Suppressor macrophage treated with lipopolysaccharide for 4 hours (primary cell): ENCODE data around the gene KRT27.
"Not testable (repeated sequence)": the region's sequence is repeated elsewhere in the genome, so short reads cannot be mapped to it uniquely, and the experiment has no call there.

Experiments
- DNase-seq: peaks from one replicate; pipeline ENCODE4 v3.0.0-alpha.2; 2020

KRT27 gene

GRCh38 chr17:40782450-40782849 is at the start of gene KRT27:
Gene KRT27 (minus strand): TSS chr17:40782550. CDS start chr17:40782493, 57 bp downstream.
- no peak for DNase-seq

GRCh38 chr17:40830085-40830776 is 47.9 kb upstream of the KRT27 start:
- DNase-seq: no peak

- no peak for DNase-seq
Observed at GRCh38 chr17:40828454-40829044, 46.2 kb upstream of the KRT27 start.

DNA sequence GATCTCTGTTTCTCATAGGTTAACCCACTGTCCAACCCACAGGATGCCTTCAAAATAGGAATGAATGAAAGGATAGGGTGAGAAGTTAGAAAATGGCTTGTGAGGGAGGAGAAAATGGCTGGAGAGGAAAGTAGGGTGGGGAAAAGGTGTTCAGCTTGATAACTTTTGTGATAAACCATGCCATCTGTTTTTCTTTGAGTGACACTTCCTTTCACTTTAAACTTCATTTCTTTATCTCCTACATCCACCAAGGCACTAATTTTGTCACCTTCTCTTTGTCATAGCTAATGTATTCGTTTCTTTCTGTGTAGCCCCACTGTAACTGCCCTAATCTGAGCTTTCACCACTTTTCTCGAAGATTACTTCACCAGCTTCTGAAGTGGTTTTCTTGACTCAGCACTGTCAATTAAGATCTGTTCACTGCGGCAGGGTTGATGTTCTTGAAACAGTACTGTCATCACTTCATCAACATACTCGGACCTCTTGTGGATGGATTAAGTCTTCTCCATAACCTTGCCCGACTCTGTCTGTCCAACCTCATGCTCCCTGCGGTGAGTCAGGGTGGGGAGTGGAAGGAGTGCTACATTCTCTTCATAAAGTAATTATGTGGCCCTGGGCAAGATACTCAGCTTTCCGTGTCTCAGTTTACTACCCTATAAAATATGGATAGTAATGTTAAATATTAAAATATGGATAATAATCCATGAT is 45.5 kb upstream of the KRT27 start:
- DNase-seq: no peak

GRCh38 chr17:40825599-40825998 is 43.2 kb upstream of the KRT27 start:
- no peak for DNase-seq

- no peak for DNase-seq
Observed at GRCh38 chr17:40824015-40824832, 41.9 kb upstream of the KRT27 start.

GRCh38 chr17:40822132-40822812 is 39.9 kb upstream of the KRT27 start, which contains the start of gene KRT10:
Gene KRT10 (minus strand): TSS chr17:40822614. CDS start chr17:40822585, 29 bp downstream.
- no peak for DNase-seq

DNA sequence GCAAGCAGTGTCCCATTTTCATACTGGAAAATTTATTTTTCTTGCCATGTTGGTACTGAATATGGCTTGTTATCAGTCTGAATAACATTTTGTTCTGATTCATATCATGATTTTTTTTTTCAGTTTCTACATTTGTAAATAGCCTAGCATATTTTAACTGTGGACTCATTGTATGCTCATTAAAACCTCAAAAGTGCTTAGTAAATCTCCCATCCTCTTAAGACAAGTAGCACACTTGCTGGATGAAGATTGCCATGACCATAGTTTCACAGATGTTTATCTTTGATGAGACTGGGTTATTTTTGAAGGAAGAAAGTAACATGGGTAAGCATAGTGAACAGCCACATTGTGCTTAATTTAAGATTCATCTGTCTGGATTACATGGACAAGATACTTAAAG is 39.2 kb upstream of the KRT27 start:
- DNase-seq: no peak

DNA sequence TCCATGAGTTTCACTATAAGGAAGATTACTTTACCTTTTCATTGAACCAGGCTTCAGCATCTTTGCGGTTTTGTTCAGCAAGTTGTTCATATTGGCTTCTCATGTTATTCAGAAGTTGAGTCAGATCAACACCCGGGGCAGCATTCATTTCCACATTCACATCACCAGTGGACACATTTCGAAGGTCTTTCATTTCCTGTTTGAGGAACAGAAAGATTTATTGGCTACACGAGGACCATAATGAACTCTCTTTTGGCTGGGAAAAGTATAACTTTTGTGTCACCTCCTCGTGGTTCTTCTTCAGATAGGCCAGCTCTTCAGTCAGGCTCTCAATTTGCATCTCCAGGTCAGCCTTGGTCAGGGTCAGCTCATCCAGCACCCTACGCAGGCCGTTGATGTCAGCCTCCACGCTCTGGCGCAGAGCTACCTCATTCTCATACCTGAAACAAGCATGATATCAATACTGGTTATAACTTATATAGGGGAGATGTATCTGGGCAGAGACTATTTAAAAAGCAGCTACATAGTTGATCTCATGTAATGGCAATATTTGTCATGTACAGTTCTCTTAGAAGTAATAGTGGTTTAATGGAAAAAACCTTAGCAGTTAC is 38.0 kb upstream of the KRT27 start:
- peak; percentile 3 for DNase-seq

- no peak for DNase-seq
Observed at GRCh38 chr17:40819528-40820125, 37.3 kb upstream of the KRT27 start.

DNA sequence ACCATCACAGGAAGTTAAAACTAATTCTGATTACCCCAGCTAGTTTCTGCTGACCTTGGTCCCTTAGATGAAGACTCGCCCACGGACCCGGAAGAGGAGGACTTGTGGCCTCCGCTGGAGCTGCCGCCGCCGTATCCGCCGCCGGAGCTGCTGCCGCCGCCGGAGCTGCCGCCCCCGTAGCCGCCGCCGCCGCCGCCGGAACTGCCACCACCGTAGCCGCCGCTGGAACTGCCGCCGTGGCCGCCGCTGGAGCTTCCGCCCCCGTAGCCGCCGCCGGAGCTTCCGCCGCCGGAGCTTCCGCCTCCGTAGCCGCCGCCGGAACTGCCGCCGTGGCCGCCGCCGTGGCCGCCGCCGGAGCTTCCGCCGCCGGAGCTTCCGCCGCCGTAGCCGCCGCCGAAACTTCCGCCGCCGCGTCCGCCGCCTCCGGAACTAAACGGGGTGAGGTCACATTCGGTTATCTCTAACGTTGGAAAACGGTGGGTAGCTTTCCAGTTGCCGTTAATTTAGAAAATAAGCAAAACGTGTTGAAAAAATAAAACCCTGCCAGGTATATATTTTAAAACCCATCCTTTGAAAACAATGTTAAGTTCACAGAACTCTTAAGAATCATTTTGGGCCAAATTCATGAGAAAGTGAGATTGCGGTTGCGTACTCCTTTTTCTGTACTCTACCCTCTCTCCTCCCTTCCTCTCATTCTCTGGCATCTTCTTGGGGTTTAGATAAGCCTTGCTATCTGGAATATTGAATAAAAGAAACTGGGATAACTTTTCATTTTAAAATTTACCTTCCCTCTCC is 36.6 kb upstream of the KRT27 start:
- peak; percentile 91 for DNase-seq

DNA sequence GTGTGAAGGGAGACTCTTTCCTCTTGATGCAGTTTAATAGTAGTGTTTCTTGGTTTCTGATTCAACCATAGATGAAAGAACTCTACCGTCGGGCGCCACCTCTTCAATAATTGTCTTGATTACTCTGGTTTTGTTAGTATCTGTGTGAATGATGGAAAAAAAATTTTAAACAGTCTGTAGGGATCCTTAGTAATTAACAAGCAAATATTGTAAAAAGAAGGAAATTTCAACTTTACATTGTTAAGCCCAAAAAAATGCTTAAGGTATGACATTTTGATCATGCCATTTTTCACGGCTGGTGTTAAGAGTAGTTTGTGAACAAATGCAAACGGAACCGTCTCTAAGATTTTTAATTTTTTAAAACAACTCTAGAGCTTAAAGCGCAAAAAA is 36.0 kb upstream of the KRT27 start:
- DNase-seq: no peak

DNA sequence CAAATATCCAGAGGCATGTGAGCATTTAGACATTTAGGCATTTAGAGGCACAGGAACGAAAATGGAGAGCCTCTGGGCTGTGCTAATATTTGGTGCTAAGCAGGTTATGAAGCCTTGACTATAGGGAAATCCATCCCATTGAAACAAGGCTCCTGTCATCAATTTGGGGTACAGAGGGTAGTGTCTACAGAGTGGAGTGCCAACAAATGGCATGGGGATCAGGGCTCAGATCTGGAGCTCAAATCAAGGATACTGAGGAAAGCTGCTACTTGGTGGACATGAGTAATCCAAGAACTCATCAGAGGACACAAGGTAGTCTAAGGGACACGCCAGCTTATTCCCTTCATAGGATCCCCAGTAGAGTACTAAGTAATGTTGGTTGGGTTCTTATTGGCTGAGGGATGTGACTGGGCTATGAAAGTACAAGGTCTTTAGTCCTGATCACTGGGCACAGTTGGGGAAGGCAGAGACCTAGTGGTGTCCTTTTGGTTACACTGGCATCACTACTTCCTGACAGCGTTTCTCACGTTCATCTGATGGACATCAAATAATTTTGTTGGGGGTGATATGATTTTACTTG is 34.8 kb upstream of the KRT27 start:
- DNase-seq: no peak

GRCh38 chr17:40816569-40816968 is 34.2 kb upstream of the KRT27 start:
- no peak for DNase-seq

DNA sequence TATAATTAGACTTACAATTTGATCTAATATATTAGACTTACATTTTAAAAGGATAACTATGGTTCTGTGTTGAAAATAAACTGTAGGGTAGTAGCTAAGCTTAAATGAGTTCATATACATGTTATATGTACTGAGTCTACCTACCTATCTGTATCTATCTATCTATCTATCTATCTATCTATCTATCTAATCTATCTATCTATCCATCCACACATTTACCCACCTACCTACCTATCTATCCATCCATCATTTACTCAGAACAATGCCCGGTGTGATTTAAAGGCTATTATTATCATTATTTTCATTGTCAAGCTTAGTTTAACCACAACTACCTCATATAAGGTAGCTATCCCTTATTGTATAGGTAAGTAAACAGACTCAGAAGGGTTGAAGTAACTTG is 33.0 kb upstream of the KRT27 start:
- DNase-seq: no peak

- not testable (repeated sequence) for DNase-seq
Observed at GRCh38 chr17:40814657-40815056, 32.3 kb upstream of the KRT27 start.

DNA sequence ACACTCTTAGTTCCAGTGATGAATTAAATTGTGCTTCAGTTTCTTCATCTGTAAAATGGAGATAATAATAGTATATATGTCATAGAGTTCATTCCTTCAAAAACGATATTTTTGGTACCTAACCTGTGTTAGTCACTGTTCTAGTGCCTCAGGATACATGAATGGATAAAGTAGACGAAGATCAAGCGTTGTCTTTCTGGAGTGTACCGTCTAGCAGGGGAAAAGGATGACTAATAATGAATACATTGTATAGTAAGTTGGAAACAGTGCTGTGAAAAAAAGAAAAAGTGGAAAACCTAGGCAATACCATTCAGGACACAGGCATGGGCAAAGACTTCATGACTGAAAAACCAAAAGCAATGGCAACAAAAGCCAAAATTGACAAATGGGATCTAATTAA is 31.5 kb upstream of the KRT27 start:
- DNase-seq: no peak

DNA sequence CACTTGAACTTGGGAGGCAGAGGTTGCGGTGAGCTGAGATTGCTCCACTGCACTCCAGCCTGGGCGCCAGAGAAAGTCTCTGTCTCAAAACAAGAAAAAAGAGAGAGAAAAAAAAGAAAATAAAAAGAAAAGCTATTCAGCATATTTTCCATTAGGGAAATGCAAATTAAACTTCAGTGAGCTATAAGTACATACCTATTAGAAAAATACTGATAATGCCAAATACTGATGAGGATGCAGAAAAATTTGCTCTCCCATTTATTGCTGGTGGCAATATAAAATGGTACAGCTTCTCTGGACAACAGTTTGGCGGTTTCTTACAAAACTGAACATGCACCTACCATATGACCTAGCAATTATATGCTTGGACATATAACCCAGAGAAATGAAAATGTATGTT is 30.3 kb upstream of the KRT27 start:
- DNase-seq: no peak

DNA sequence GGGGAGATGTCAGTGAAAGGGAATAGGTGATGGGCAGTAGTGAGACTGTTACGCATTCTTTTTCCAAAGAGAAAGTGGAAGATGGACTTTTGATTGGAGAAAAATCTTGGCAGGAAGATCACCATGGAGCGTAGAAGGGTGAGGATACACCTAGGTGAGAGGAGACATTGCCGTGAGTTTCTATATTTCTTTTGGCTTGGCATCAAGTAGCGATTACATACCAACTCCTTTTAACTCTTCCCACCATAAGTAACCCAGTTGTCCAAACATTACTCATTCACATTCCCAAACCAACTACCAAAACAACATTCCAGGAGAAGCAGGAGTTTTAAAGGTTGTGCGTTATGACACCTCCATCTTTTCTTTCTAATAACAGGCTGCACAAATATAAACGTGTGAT is 28.1 kb upstream of the KRT27 start:
- DNase-seq: no peak

GRCh38 chr17:40809721-40810421 is 27.5 kb upstream of the KRT27 start:
- no peak for DNase-seq
